Natural killer cell (primary cell): Measurements from ENCODE around the gene TUFT1. TPM values are rescaled to one million over a fixed set of nuclear protein-coding genes. Genes with fewer than 3 reads are reported as not detected.

Experiments
- ATAC-seq, 3 donors: fragments of 150-1000 bp in 2 of 3; fragments of 200-7000 bp in 1 of 3; cut with Tn5 transposase; 1 replicate in 1 of 3; 2 replicates in 2 of 3; pipeline ENCODE4 v1.10.0; 2021; ENCODE audit warnings: mild to moderate bottlenecking in 2 of 3, moderate library complexity in 2 of 3
- DNase-seq, 2 donors: peaks; one replicate each; pipeline versions ENCODE4 v3.0.0 to v3.0.0-alpha.2; 2013 to 2021; ENCODE audit warnings: mixed read lengths in 1 of 2
- H3K27ac ChIP-seq: one replicate; pipeline ENCODE4 v1.5.1; 2013; ENCODE audit warnings: mild to moderate bottlenecking, low read length
- H3K27me3 ChIP-seq: one replicate; pipeline ENCODE4 v1.6.1; 2013; ENCODE audit warnings: low read length; ENCODE audit not compliant: control insufficient read depth, insufficient read depth
- H3K36me3 ChIP-seq: one replicate; pipeline ENCODE4 v1.6.1; 2013; ENCODE audit warnings: low read length; ENCODE audit not compliant: control insufficient read depth, insufficient read depth
- H3K4me1 ChIP-seq: one replicate; pipeline ENCODE4 v1.6.1; 2013; ENCODE audit warnings: low read length; ENCODE audit not compliant: control insufficient read depth, insufficient read depth
- H3K4me3 ChIP-seq: one replicate; pipeline ENCODE4 v1.5.1; 2013; ENCODE audit warnings: low read length
- H3K9me3 ChIP-seq: one replicate; pipeline ENCODE4 v1.6.1; 2013; ENCODE audit warnings: low read length; ENCODE audit not compliant: control insufficient read depth, insufficient read depth
- H3K27ac Mint-ChIP-seq, 2 donors: one replicate each; pipeline ENCODE4 v1.8.0; 2022; ENCODE audit warnings: mild to moderate bottlenecking in 2 of 2, mixed read lengths in 2 of 2, moderate library complexity in 1 of 2
- H3K27me3 Mint-ChIP-seq, 2 donors: one replicate each; pipeline ENCODE4 v1.8.0; 2022; ENCODE audit warnings: low read depth in 2 of 2, mixed read lengths in 2 of 2
- H3K36me3 Mint-ChIP-seq: one replicate; pipeline ENCODE4 v1.8.0; 2022; ENCODE audit warnings: mixed read lengths
- H3K4me1 Mint-ChIP-seq, 2 donors: one replicate each; pipeline ENCODE4 v1.8.0; 2022; ENCODE audit warnings: mixed read lengths in 2 of 2
- H3K4me3 Mint-ChIP-seq: one replicate; pipeline ENCODE4 v1.8.0; 2022; ENCODE audit warnings: mild to moderate bottlenecking, moderate library complexity, mixed read lengths
- H3K9me3 Mint-ChIP-seq, 2 donors: one replicate each; pipeline ENCODE4 v1.8.0; 2022; ENCODE audit warnings: mixed read lengths in 2 of 2
- CTCF ChIP-seq: fragments of 200-600 bp; IDR thresholded peaks from one replicate; pipeline ENCODE4 v1.8.0; 2022; ENCODE audit warnings: antibody characterized with exemption
- WGBS: methylation state at CpG from one replicate; pipeline ENCODE4 v1.1.7; 2013; ENCODE audit warnings: missing lambda C conversion rate; ENCODE audit not compliant: insufficient coverage; 5-methylcytosine and 5-hydroxymethylcytosine counted together
- intact Hi-C: fragments of 100-400 bp; cut with micrococcal nuclease; formaldehyde crosslinking; loops from one replicate; pipeline ENCODE4 v1.14.2; 2022
- total RNA-seq, 4 donors: library from RNA; stranded (reverse); fragments of 120-200 nt in 1 of 4; gene quantifications; one replicate each; pipeline versions ENCODE4 v1.2.3 to v1.2.4, GENCODE V29; 2013 to 2022

TUFT1 gene
- total RNA-seq, 3 donors from 2014 or later (not counting 1 experiment from before 2014, with no cell fraction given), result 4.6 to 7.2 (median 5.0) TPM

GRCh38 chr1:151574575-151575529 lies 34.7 kb downstream of the TUFT1 start:
- no peak for TF ChIP-seq CTCF
- H3K36me3 Mint-ChIP-seq, result no peaks in the 10 kb centered on the region
- H3K4me1 Mint-ChIP-seq, result no peaks in the 10 kb centered on the region
- intact Hi-C loops, result no loop called here
- Histone ChIP-seq H3K4me3 (no peak overlapping the region), H3K27me3 (no peaks in the 10 kb centered on the region), H3K36me3 (no peaks in the 10 kb centered on the region), H3K4me1 (no peaks in the 10 kb centered on the region), H3K27ac (no peak overlapping the region), H3K9me3 (no peaks in the 10 kb centered on the region)
- no peak for ATAC-seq
- no peaks in the 10 kb centered on the region for H3K9me3 Mint-ChIP-seq
- WGBS, result 89% methylated on average over 12 of the region's 12 CpGs
- H3K27me3 Mint-ChIP-seq, result no peaks in the 10 kb centered on the region
- H3K4me3 Mint-ChIP-seq, result no peak overlapping the region
- H3K27ac Mint-ChIP-seq, result no peak overlapping the region
- no peak for DNase-seq

- ATAC-seq (no peak), DNase-seq (no peak)
- WGBS, result 60% methylated on average over 1 of the region's 2 CpGs
- no peaks in the 10 kb centered on the region for H3K27me3 ChIP-seq
- H3K27ac Mint-ChIP-seq, result no peak overlapping the region
- no peaks in the 10 kb centered on the region for H3K36me3 ChIP-seq
- no peaks in the 10 kb centered on the region for H3K9me3 Mint-ChIP-seq
- TF ChIP-seq CTCF, result no peak
- H3K4me3 Mint-ChIP-seq, result no peak overlapping the region
- intact Hi-C loops, result no loop called here
- no peak overlapping the region for H3K4me3 ChIP-seq
- H3K4me1 ChIP-seq, result no peaks in the 10 kb centered on the region
- no peak overlapping the region for H3K27ac ChIP-seq
- H3K36me3 Mint-ChIP-seq, result no peaks in the 10 kb centered on the region
- no peaks in the 10 kb centered on the region for H3K27me3 Mint-ChIP-seq
- no peaks in the 10 kb centered on the region for H3K9me3 ChIP-seq
- no peaks in the 10 kb centered on the region for H3K4me1 Mint-ChIP-seq
Observed at GRCh38 chr1:151577173-151577572, 37.1 kb downstream of the TUFT1 start.

- no peaks in the 10 kb centered on the region for H3K9me3 Mint-ChIP-seq
- H3K4me1 ChIP-seq, result no peaks in the 10 kb centered on the region
Observed at GRCh38 chr1:151578941-151579340, 38.8 kb downstream of the TUFT1 start.

More at GRCh38 chr1:151578941-151579340, 38.8 kb downstream of the TUFT1 start:
- TF ChIP-seq CTCF, result no peak
- WGBS, result no CpG with 5 or more reads among the region's 1 CpG
- no peak overlapping the region for H3K27ac ChIP-seq
- intact Hi-C loops, result no loop called here
- no peak for DNase-seq
- H3K9me3 ChIP-seq, result no peaks in the 10 kb centered on the region
- Mint-ChIP-seq H3K36me3 (no peaks in the 10 kb centered on the region), H3K4me3 (no peak overlapping the region), H3K27me3 (no peaks in the 10 kb centered on the region), H3K27ac (no peak overlapping the region), H3K4me1 (no peaks in the 10 kb centered on the region)
- no peak for ATAC-seq
- no peaks in the 10 kb centered on the region for H3K36me3 ChIP-seq
- no peaks in the 10 kb centered on the region for H3K27me3 ChIP-seq
- no peak overlapping the region for H3K4me3 ChIP-seq
